ENCODE data around the gene ICAM4. TPM values are rescaled to one million over a fixed set of nuclear protein-coding genes. Genes with fewer than 3 reads are reported as not detected.
A peak's percentile ranks its signal among the peaks of the same experiment; 100 is the strongest.
"Not testable (repeated sequence)": the region's sequence is repeated elsewhere in the genome, so short reads cannot be mapped to it uniquely, and the experiment has no call there.

Gene ICAM4, protein sequence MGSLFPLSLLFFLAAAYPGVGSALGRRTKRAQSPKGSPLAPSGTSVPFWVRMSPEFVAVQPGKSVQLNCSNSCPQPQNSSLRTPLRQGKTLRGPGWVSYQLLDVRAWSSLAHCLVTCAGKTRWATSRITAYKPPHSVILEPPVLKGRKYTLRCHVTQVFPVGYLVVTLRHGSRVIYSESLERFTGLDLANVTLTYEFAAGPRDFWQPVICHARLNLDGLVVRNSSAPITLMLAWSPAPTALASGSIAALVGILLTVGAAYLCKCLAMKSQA
- 0.22 TPM in 1 of 2 replicates, not detected in the other for total RNA-seq (2012; rRNA removed)

DNA sequence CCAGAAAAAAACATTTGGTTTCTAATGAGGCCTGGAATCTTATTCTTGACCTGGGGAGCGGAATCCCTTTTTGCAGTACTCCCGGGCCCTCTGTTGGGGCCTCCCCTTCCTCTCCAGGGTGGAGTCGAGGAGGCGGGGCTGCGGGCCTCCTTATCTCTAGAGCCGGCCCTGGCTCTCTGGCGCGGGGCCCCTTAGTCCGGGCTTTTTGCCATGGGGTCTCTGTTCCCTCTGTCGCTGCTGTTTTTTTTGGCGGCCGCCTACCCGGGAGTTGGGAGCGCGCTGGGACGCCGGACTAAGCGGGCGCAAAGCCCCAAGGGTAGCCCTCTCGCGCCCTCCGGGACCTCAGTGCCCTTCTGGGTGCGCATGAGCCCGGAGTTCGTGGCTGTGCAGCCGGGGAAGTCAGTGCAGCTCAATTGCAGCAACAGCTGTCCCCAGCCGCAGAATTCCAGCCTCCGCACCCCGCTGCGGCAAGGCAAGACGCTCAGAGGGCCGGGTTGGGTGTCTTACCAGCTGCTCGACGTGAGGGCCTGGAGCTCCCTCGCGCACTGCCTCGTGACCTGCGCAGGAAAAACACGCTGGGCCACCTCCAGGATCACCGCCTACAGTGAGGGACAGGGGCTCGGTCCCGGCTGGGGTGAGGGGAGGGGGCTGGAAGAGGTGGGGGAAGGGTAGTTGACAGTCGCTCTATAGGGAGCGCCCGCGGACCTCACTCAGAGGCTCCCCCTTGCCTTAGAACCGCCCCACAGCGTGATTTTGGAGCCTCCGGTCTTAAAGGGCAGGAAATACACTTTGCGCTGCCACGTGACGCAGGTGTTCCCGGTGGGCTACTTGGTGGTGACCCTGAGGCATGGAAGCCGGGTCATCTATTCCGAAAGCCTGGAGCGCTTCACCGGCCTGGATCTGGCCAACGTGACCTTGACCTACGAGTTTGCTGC, at the start of gene ICAM4:
ICAM4 (plus strand) TSS at position 153 of the 935 bp plus-strand sequence; CDS start at position 211, 58 bp downstream.
- H3K4me1 ChIP-seq (ENCODE audit: control insufficient read depth, insufficient read depth, low read length) = peaks cover 33% of the 10 kb centered on the region
- H3K9me3 ChIP-seq (replicated peaks; ENCODE audit: low read length) = no peaks in the 10 kb centered on the region
- H3K36me3 ChIP-seq (ENCODE audit: insufficient read depth, low read length) = no peaks in the 10 kb centered on the region
- no peak within 1 kb of the TSS for H3K9ac ChIP-seq (ENCODE audit: low read depth, low read length)
- H3K4me2 ChIP-seq (ENCODE audit: low read length) = no peak within 1 kb of the TSS
- H3K27me3 ChIP-seq (ENCODE audit: control insufficient read depth, insufficient read depth, low read length) = peaks cover 47% of the 10 kb centered on the region
- no peak within 1 kb of the TSS for H3K4me3 ChIP-seq (ENCODE audit: low read length)

- no peaks in the 10 kb centered on the region for H3K27me3 ChIP-seq (ENCODE audit: control insufficient read depth, insufficient read depth, low read length)
- no peaks in the 10 kb centered on the region for H3K9me3 ChIP-seq (replicated peaks; ENCODE audit: low read length)
- no peaks in the 10 kb centered on the region for H3K4me1 ChIP-seq (ENCODE audit: control insufficient read depth, insufficient read depth, low read length)
- no peak overlapping the region for H3K9ac ChIP-seq (ENCODE audit: low read depth, low read length)
- H3K4me2 ChIP-seq (ENCODE audit: low read length) = no peak overlapping the region
- no peaks in the 10 kb centered on the region for H3K36me3 ChIP-seq (ENCODE audit: insufficient read depth, low read length)
- no peak overlapping the region for H3K4me3 ChIP-seq (ENCODE audit: low read length)
Measured at GRCh38 chr19:10237702-10238101, 49.1 kb upstream of the ICAM4 start.

GRCh38 chr19:10238172-10238783, 48.5 kb upstream of the ICAM4 start:
- H3K4me1 ChIP-seq (ENCODE audit: control insufficient read depth, insufficient read depth, low read length) = no peaks in the 10 kb centered on the region
- H3K9ac ChIP-seq (ENCODE audit: low read depth, low read length) = no peak overlapping the region
- no peaks in the 10 kb centered on the region for H3K9me3 ChIP-seq (replicated peaks; ENCODE audit: low read length)
- H3K36me3 ChIP-seq (ENCODE audit: insufficient read depth, low read length) = no peaks in the 10 kb centered on the region
- no peak overlapping the region for H3K4me3 ChIP-seq (ENCODE audit: low read length)
- no peaks in the 10 kb centered on the region for H3K27me3 ChIP-seq (ENCODE audit: control insufficient read depth, insufficient read depth, low read length)
- no peak overlapping the region for H3K4me2 ChIP-seq (ENCODE audit: low read length)

DNA sequence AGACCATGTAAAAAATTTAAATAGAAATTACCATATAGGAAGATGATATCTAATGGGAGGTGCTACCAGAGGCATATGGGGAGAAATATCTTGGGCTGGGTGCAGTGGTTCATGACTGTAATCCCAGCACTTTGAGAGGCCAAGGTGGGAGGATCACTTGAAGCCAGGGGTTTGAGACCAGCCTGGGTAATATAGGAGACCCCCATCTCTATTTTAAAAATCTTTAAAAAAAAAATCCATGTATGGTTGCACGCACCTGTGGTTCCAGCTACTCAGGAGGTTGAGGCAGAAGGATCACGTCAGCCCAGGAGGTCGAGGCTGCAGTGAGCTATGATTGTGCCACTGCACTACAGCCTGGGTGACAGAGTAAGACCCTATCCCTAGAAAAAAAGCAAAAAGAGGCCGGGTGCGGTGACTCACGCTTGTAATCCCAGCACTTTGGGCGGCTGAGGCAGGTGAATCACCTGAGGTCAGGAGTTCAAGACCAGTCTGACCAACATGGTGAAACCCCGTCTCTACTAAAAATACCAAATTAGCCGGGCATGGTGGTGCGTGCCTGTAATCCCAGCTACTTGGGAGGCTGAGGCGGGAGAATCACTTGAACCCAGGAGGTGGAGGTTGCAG, 44.8 kb upstream of the ICAM4 start:
- not testable (repeated sequence) for H3K36me3 ChIP-seq (ENCODE audit: insufficient read depth, low read length); H3K4me1 ChIP-seq (ENCODE audit: control insufficient read depth, insufficient read depth, low read length); H3K9ac ChIP-seq (ENCODE audit: low read depth, low read length); H3K4me3 ChIP-seq (ENCODE audit: low read length); H3K9me3 ChIP-seq (replicated peaks; ENCODE audit: low read length); H3K4me2 ChIP-seq (ENCODE audit: low read length); H3K27me3 ChIP-seq (ENCODE audit: control insufficient read depth, insufficient read depth, low read length)

DNA sequence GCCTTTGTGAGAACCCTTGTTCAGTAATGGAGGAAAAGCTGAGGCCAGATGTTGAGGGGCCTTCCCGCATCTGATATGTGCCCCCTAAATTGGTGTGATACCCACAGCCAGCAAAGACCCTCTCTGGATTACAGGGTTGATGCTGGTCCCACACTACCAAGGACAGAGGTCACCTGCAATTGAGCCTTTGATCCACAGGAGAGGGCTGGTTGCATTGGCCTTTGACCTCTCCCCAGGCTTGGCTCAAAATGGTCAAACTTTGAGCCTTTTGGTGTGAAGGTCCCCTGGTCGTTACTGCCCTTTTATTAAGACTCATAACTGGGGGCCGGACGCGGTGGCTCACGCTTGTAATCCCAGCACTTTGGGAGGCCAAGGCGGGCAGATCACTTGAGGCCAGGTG, 43.1 kb upstream of the ICAM4 start:
- H3K27me3 ChIP-seq (ENCODE audit: control insufficient read depth, insufficient read depth, low read length) = no peaks in the 10 kb centered on the region

DNA sequence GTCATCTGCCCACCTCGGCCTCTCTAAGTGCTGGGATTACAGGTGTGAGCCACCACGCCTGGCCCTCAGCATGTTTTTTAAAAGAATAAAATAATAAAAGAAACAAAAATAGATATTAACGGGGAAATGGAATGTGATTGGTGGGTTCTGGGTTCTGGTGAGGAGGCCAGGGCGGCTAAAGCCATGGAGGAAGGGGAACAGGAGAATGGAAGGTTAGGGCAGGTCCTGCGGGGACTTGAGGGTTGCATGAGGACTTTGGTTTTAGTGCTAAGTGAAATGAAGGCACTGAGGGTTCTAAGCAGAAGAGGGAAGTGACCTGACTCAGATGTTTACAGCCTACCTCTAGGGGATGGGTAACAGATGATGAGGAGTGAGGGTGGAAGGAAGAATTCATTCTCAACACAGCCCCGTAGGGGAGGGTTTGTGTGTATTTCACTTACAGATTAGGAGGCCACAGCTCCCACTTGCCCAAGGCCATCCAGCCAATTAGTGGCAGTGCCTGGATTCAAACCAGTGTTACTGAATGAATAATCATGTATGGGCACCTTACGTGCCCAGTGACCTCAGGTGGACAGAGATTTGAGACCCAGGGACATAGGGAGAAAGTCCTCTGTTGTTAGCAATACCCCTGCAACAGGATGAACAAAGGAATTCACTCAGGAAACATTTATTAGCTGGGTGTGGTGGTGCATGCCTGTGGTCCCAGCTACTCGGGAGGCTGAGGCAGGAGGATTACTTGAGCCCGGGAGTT, 41.4 kb upstream of the ICAM4 start:
- Histone ChIP-seq H3K36me3 (ENCODE audit: insufficient read depth, low read length) (no peaks in the 10 kb centered on the region), H3K9me3 (replicated peaks; ENCODE audit: low read length) (no peaks in the 10 kb centered on the region), H3K9ac (ENCODE audit: low read depth, low read length) (no peak overlapping the region), H3K27me3 (ENCODE audit: control insufficient read depth, insufficient read depth, low read length) (no peaks in the 10 kb centered on the region), H3K4me1 (ENCODE audit: control insufficient read depth, insufficient read depth, low read length) (no peaks in the 10 kb centered on the region), H3K4me2 (ENCODE audit: low read length) (no peak overlapping the region), H3K4me3 (ENCODE audit: low read length) (no peak overlapping the region)

More for the DNA sequence above, 43.1 kb upstream of the ICAM4 start:
- Histone ChIP-seq H3K4me3 (ENCODE audit: low read length) (no peak overlapping the region), H3K9me3 (replicated peaks; ENCODE audit: low read length) (no peaks in the 10 kb centered on the region), H3K36me3 (ENCODE audit: insufficient read depth, low read length) (no peaks in the 10 kb centered on the region), H3K4me2 (ENCODE audit: low read length) (no peak overlapping the region), H3K4me1 (ENCODE audit: control insufficient read depth, insufficient read depth, low read length) (no peaks in the 10 kb centered on the region), H3K9ac (ENCODE audit: low read depth, low read length) (no peak overlapping the region)

DNA sequence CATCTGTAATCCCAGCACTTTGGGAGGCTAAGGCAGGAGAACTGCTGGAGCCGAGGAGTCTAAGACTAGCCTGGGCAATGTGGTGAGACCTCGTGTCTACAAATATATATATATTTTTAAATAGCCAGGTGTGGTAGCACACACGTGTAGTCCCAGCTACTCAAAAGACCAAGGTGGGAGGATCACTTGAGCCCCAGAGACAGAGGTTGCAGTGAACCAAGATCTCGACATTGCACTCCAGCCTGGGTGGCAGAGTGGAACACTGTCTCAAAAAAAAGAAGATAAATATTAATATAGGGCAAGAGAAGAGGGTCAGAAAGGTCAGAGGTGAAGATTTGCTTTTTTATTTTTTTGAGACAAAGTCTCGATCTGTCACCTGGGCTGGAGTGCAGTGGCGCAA, 40.2 kb upstream of the ICAM4 start:
- Histone ChIP-seq H3K4me1 (ENCODE audit: control insufficient read depth, insufficient read depth, low read length) (no peaks in the 10 kb centered on the region), H3K9me3 (replicated peaks; ENCODE audit: low read length) (no peaks in the 10 kb centered on the region), H3K27me3 (ENCODE audit: control insufficient read depth, insufficient read depth, low read length) (no peaks in the 10 kb centered on the region), H3K9ac (ENCODE audit: low read depth, low read length) (no peak overlapping the region), H3K4me2 (ENCODE audit: low read length) (no peak overlapping the region), H3K4me3 (ENCODE audit: low read length) (no peak overlapping the region), H3K36me3 (ENCODE audit: insufficient read depth, low read length) (no peaks in the 10 kb centered on the region)

- H3K27me3 ChIP-seq (ENCODE audit: control insufficient read depth, insufficient read depth, low read length) = no peaks in the 10 kb centered on the region
- H3K36me3 ChIP-seq (ENCODE audit: insufficient read depth, low read length) = peaks cover 11% of the 10 kb centered on the region
- peak within 1 kb of the TSS; percentile 84 for H3K4me3 ChIP-seq (ENCODE audit: low read length)
- H3K9me3 ChIP-seq (replicated peaks; ENCODE audit: low read length) = no peaks in the 10 kb centered on the region
- H3K4me1 ChIP-seq (ENCODE audit: control insufficient read depth, insufficient read depth, low read length) = peaks cover 3% of the 10 kb centered on the region
- H3K4me2 ChIP-seq (ENCODE audit: low read length) = peak within 1 kb of the TSS; percentile 96
- H3K9ac ChIP-seq (ENCODE audit: low read depth, low read length) = peak within 1 kb of the TSS; percentile 85
Measured at GRCh38 chr19:10251792-10252694, 34.7 kb upstream of the ICAM4 start, which contains the start of gene MRPL4. TSS of gene MRPL4 (plus strand) at chr19:10252214. CDS start at chr19:10252254, 40 bp downstream.

- Histone ChIP-seq H3K27me3 (ENCODE audit: control insufficient read depth, insufficient read depth, low read length) (no peaks in the 10 kb centered on the region), H3K36me3 (ENCODE audit: insufficient read depth, low read length) (peaks cover 17% of the 10 kb centered on the region), H3K4me3 (ENCODE audit: low read length) (peak overlapping the region; percentile 84), H3K9ac (ENCODE audit: low read depth, low read length) (peak overlapping the region; percentile 85), H3K4me1 (ENCODE audit: control insufficient read depth, insufficient read depth, low read length) (peaks cover 3% of the 10 kb centered on the region), H3K9me3 (replicated peaks; ENCODE audit: low read length) (no peaks in the 10 kb centered on the region), H3K4me2 (ENCODE audit: low read length) (peak overlapping the region; percentile 96)
Measured at GRCh38 chr19:10252707-10253106, 34.0 kb upstream of the ICAM4 start.

- H3K4me1 ChIP-seq (ENCODE audit: control insufficient read depth, insufficient read depth, low read length) = peaks cover 3% of the 10 kb centered on the region
- no peaks in the 10 kb centered on the region for H3K9me3 ChIP-seq (replicated peaks; ENCODE audit: low read length)
- H3K4me2 ChIP-seq (ENCODE audit: low read length) = no peak overlapping the region
- no peak overlapping the region for H3K4me3 ChIP-seq (ENCODE audit: low read length)
- no peaks in the 10 kb centered on the region for H3K27me3 ChIP-seq (ENCODE audit: control insufficient read depth, insufficient read depth, low read length)
- H3K9ac ChIP-seq (ENCODE audit: low read depth, low read length) = no peak overlapping the region
- H3K36me3 ChIP-seq (ENCODE audit: insufficient read depth, low read length) = peaks cover 31% of the 10 kb centered on the region
Measured at GRCh38 chr19:10254244-10254643, 32.5 kb upstream of the ICAM4 start.

Measured in skeletal muscle satellite cell (primary cell).